IPS-11a (cell line): ENCODE data around the gene EID2B.
A peak's percentile ranks its signal among the peaks of the same experiment; 100 is the strongest.

Experiments
- H3K4me3 ChIP-seq: one replicate; pipeline ENCODE4 v1.5.1; 2013; ENCODE audit warnings: low read depth, low read length, control low read depth

EID2B gene, protein sequence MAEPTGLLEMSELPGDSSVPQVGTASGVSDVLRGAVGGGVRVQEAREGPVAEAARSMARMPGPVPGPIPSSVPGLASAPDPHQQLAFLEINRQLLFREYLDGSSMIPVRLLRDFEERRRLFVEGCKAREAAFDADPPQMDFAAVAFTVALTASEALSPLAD

DNA sequence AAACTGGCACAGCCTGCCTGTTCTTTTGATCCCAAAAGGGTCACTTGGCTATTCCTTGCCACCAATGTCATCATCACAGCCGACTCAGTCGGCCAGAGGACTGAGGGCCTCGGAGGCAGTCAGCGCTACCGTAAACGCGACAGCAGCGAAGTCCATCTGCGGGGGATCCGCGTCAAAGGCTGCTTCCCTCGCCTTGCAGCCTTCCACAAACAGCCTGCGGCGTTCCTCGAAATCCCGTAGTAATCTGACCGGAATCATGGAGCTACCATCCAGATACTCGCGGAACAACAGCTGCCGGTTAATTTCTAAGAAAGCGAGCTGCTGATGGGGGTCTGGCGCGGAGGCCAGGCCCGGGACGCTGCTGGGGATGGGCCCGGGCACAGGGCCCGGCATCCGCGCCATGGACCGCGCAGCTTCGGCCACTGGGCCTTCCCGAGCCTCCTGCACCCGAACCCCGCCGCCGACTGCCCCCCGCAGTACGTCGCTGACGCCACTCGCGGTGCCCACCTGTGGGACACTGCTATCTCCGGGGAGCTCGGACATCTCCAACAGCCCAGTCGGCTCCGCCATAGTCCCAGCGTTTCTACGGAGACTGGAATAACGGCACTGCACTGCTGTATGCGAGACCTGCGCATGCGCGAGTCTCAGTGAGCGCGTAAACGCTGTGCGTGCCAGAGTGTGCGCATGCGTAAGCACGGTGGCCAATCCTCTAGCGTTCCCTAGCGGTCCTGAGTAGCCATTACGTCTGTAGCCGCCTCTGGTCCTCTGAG is at the start of gene EID2B:
Gene EID2B (minus strand): TSS at position 620 of the 770 bp plus-strand sequence. CDS start 50 bp downstream, at position 570.
- H3K4me3 ChIP-seq: peak within 1 kb of the TSS; percentile 90

DNA sequence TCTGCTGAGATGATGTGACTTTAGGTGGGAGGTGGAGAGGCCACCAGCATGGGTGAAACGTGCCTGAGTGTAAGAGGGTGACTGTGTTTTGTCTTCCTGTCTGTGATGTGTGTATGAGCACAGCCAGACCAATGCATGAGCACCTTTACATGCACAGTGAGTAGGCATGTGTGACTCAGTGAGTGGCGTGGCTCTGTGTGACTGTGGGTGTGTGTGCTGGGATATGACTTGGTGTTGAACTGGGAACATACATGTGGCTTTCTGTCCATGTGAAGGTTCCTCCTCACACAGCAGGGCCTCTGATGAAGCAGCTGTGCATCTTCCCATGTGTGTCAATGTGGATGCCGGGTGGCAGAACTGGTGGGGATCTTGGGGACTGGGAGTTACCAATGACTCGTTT is 49.8 kb upstream of the EID2B start:
- no peak overlapping the region for H3K4me3 ChIP-seq

DNA sequence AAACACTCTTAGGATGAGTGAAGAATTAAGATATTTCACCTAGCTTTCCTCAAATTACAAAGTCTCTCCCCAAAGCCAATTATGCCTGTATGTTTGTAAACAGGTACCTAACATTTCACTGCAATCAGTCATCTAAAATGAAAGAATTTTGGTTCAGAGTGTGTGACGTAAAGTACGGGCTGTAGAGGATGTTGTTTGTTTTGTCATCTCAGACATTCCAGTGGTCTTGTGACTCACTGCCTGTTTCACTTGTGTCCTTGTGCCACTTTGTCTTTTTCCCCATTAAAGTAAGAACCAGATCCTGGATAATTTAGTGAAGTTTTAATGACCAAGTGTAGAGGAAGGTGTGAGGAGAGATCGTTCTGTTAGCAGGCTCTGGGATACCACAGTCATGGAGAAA is 36.0 kb upstream of the EID2B start:
- no peak overlapping the region for H3K4me3 ChIP-seq

DNA sequence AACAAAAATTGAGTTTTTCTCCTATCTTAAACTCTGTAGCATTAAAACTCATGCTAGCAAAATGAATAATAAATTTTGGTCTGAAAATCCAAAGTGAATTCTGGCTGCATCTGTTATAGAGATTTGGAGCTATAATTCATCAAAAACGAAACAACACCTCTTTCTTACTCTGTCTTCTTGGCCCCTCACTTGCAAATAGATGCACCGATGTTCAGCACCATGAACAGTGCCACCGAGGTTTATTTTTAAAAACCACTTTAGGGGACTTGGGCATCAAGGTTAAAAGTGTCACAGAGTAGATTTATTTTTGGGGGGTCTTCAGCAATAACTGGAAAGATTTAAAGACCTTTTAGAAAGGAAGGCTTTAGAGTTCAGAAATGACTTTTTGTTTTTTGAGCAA is 33.4 kb upstream of the EID2B start:
- H3K4me3 ChIP-seq: no peak overlapping the region

DNA sequence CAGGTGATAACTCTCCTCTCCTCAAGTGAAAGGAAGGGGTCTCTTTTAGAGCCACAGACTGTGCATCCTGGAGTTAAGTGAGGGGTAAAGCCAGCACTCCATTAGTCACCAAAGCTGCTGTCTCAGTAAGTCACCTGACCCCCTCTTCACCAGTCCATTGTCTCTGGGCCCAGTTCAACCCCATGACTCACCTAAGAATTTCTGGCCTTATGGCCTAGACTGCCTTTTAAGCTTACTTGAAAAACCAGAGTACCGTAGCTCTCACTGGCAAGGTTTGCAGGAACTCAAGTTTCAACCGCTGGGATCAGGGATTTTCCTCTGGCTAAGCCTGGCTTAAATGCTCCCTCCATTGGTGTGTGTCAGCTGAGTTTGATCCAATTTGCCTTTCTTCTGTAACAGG is 30.8 kb upstream of the EID2B start:
- H3K4me3 ChIP-seq: no peak overlapping the region

DNA sequence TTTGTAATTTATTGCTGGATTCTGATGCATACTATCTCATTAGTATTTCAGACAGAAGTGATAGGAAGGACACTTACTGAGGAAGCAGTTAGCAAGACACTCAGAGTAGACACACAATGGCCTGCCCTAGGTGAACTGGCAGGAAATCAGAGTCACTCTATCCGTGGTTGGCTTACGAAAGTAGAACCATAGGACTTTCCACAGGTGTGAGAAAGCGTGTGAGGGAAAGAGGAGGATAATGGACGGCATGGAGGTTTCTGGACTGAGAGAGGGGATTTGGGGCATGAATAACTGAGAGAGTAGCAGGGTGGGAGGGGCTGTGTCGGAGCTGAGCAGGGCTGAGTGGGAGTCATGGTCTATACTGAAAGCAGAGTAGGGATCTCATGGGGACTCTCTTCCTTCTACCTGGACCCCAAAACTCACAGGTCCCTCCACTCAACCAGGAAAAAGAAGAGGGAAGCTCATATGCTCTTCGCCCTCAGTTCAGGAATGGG is 26.0 kb upstream of the EID2B start:
- no peak overlapping the region for H3K4me3 ChIP-seq

DNA sequence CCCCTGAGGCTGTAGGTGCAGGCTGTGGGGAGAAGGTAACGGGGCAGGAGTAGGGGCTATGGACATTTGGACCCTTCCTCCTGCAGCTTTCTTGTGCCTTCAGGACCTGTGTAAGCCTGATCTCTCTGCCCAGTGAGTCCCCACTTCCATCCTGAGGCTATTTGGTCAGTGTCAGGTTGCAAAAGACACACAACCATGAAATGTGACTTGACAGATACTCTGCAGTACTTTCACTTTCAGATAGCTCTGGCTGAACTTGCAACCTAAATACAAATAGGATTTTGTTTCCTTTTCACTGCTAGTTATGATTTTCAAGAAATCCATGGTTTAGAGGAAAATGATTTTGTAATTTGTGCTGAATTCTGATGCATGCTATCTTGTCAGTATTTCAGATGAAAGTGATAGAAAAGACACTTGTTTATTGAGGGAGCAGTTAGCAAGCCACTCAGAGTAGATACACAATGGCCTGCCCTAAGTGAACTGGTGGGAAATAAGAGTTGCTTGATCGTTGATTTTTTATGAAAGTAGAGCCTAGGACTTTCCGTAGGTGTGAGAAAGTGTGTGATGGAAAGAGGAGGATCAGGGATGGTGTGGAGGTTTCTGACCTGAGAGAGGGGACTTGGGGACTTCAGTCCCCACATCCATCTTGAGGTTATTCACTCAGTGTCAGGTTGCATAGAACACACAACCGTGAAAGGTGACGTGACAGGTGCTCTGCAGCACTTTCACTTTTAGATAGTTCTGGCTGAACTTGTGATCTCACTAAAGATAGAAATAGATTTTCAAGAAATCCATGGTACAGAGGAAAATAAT is 25.4 kb upstream of the EID2B start:
- H3K4me3 ChIP-seq: no peak overlapping the region

DNA sequence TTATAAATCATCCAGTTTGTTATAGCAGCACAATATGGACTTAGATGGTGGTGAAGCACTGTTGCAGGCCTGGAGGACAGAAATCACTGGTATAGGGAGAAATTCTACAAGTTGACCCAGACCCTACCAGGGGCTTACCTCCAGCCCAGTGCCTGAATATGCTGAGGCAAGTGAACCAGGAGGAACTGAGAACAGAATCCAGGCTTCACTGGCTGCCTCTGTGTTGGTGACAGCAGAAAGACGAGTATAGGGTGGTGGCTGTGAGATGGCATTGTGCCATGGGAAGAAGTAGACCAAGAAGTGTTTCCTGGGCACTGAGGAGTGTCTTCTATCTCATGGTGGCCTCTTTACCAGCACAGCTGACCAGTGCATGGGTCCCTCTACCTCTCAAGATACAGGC is 23.2 kb upstream of the EID2B start:
- no peak overlapping the region for H3K4me3 ChIP-seq

DNA sequence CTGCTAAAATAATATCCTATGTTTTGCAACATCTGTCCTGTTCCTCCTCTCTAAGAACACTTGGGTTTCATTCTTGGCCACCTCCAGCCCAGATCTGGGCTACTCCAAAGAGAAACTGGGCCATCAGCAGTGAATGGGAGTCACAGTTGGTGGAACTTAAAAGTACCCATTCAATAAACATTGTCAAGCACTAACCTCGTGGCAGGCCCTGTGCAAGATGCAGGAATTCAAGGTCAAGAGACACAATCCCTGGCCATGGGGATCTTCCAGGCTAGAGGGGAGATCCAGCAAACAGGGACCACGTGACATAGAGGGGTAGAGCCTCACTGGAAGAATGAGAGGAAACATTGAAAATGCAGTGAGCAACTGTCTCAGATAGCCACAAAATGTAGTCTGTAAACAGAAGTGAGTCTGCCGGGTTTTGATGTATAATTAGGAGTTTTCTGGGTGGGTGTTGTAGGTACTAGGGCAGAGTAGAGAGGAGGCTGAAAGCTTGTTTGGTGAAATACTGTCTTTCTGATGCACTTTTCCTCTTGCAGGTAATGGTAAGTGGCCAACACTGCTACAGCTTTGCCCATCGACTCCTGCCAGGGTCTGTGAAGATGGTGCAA is 22.2 kb upstream of the EID2B start:
- no peak overlapping the region for H3K4me3 ChIP-seq

DNA sequence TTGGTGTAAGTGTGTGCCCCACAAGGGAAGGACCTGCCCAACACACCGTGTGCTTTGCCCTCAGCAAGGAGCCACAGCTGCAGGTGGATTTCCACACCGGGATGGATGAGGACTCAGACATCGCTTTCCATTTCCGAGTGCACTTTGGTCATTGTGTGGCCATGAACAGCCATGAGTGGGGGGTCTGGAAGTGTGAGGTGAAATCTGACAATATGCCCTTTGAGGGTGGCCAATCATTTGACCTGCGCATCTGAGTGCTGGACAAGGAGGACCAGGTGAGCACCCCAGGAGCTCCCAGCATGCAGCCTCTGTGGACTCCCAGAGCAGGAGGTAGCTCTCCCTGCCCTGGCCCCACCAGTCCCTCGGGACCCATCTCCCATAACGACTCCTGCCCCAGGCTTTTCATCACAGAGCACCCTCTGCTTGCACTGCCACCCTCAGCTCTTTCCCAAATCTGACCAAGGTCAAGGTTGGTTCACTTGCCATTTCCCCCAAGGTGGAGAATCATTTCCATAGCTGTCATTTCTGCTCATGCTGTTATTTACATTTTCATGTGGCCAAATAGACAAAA is 20.5 kb upstream of the EID2B start:
- no peak overlapping the region for H3K4me3 ChIP-seq

DNA sequence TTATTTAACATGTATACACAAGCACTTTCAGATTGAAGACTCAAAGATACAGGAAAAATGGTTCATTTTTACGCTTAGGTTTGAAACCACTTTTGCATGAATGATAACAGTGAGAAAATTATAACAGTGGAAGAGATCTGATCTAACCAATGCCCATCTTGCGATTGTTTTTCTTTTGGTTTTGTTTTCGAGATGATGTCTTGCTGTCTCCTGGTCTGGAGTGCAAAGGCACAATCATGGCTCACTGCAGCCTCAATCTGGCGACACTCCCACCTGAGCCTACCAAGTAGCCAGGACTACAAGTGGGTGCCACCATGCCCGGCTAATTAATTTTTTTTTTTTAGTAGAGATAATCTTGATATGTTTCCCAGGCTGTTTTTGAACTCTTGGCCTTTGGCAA is 17.5 kb upstream of the EID2B start:
- H3K4me3 ChIP-seq: no peak overlapping the region

DNA sequence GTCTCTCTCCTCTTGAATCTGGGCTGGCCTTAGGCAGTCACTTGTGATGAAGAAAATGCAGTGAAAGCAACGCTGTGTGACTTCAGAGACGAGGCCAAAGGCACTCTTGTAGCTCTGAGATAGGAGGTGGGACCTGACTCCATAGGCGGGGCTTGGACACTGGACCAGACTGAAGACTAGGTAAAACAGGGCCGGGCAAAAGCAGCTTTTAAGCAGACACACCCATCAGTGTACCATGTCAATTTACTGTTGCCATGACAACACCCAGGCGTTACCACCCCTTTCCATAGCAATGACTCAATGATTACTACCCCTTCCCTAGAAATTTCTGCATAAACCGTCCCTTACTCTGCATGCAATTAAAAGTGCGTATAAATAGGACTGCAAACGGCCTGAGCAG is 13.9 kb upstream of the EID2B start:
- H3K4me3 ChIP-seq: no peak overlapping the region

DNA sequence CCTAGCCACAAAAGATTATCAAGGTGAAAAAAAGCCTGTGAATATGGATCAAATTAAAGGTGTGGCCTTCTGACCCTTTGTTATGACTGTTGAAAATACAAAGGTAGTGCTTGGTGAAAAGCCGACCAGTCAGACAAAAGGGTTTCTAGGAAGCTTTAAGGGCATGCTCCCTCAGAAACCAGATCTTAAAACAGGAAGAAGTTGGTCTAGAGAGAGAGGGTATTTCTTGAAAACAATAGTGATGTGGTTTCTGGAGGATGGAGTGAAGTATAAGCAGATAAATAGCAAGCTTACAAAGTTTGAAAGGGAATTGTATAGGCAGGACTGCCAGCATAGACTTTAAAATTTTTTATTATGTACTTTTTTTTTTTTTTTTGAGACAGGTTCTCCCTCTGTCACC is 12.3 kb upstream of the EID2B start:
- no peak overlapping the region for H3K4me3 ChIP-seq

DNA sequence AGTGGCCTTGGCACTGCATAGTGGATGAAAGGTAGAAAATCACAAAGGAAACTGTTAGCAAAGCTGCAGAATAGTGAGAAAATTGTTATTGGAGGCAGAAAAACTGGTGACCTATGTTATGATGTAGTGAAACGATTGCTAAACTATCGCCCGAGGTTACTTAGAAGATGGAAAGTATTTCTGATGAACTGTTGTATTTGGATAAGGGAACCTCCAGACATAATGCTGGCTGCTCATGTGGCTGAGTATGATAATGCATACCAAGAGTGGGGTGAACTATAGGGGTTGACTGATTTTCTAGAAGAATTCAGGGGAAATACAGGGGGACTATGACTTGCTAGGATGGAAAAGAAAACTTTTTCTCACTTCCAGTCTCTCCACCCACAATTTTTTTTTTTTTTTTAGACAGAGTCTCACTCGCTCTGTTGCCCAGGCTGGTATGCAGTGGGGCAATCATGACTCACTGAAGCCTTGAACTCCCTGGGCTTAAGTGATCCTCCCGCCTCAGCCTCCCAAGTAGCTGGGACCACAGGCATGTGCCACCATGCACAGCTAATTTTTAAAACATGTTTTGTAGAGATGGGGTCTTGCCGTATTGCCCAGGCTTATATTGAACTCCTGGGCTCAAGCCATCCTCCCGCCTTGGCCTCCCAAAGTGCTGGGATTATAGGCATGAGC is 11.7 kb upstream of the EID2B start:
- no peak overlapping the region for H3K4me3 ChIP-seq

DNA sequence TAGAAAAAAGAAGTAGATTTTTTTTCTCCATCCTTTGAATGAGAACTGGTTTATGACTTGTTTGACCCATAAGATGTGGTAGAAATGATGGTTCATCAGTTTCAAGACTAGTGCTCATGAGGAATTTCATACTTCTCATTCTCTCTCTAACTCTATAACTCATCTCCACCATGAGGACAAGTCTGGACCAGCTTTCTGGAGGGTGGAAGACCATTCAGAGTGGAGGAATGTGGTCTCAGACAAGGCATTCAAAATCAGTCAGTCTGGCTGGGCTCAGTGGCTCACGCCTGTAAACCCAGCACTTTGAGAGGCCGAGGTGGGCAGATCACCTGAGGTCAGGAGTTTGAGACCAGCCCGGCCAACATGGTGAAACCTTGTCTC is 10.8 kb upstream of the EID2B start:
- no peak overlapping the region for H3K4me3 ChIP-seq

DNA sequence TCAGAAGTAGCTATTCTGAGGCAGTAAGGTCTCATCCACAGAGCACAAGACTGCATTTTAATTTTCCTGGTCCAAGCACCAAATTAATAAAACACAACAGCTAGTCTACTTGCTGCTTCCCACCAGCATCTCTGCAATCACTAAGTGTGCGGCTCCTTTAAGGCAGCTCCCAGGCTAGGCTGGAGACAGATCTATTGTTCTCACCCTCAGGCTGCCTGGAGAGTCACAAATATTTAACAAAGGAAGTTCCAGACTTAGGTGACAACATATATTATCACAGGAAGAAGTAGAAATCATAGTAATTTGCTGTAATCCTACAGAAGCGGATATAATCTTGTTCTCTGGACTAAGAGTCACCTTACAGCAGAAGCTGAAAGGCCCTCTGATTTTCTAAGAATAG is 9.6 kb upstream of the EID2B start:
- no peak overlapping the region for H3K4me3 ChIP-seq

DNA sequence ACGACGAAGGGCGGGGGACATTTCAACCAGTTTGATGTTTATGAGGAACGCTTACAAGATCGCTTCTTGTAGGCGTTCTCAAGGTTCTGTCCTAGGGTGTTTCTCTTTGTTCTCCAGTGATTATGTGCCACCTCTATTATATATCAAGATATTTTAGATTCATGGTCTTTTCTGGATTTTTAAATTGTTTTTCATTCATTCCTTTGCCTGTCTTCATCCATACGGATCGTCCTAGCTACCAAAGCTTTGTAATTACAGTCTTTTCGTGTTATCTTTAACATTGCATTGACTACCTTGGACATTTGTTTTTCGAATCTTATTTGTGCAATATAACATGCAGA is 7.7 kb upstream of the EID2B start:
- no peak overlapping the region for H3K4me3 ChIP-seq

DNA sequence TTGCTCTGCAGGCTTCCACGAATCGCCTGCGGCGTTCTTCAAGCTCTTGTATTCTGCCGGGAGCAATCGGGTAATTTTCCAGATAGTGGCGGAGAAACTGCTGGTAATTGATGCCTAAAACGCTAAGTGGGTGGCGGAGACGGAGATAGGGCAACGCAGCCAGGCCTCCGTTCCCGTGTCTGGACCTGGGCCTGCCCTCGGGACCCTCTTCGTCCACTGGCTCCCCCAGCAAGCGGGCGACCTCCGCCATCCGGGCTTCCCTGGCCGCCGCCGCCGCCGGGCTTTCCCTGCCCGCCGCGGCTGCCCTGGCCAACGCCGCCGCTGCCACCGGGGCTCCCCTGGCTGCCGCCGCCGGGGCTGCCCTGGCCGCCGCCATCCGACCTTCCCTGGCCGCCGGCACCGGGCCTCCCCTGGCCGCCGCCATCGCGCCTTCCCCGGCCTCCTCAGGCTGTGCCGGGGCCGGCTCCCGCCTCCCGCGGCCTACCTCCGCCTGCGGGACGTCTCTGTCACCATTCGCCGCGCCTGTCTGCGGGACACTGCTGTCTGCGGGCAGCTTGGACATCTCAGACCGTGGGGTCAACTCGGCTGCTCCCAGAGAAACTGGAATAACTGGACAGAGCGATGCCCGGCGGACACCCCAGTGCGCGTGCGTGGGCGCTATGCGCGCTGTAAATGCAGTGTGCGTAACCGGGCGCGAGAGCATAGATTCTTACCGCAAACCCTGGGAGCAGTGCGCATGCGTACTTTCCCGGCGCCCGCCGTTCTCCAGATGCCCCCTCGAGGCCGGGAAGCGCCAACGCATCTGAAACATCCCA is 7.1 kb upstream of the EID2B start, which contains the start of gene EID2:
Gene EID2 (minus strand): TSS at position 644 of the 815 bp plus-strand sequence. CDS start 82 bp downstream, at position 562.
- peak within 1 kb of the TSS; percentile 87 for H3K4me3 ChIP-seq

DNA sequence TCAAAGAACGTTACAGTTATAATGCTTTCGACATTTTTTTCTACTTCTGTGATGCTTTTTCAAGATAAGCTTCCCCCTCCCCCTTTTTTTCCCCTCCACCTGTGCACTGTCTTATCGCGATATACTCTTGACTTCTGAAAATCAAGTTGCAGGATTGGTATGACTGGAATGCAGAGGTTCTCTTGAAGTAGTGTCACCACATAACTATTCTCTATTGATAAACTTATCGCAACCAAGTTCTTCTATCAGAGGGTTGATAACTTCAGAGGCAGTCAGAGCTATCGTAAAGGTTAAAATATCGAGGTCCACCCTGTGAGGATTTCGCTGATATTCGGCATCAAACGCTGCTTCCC is 6.5 kb upstream of the EID2B start:
- H3K4me3 ChIP-seq: peak overlapping the region; percentile 87

DNA sequence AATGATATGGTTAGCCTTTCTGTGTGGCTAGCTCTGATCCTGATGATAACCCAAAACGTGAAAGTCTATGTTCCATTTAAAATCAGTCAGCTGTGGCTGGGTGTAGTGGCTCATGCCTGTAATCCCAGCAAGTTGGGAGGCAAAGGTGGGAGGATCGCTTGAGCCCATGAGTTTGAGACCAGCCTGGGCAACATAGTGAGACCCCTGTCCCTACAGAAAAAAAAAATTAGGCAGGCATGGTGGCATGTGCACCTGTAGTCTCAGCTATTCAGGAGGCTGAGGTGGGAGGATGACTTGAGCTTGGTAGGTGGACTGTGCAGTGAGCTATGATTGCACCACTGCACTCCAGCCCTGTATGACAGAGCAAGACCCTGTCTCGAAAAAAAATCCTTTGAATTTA is 1.1 kb upstream of the EID2B start:
- H3K4me3 ChIP-seq: no peak overlapping the region
